ENCODE measurements around the gene MAGI2. TPM values are rescaled to one million over a fixed set of nuclear protein-coding genes. Genes with fewer than 3 reads are reported as not detected.

The MAGI2 gene
- polyA plus RNA-seq, 4 donors = 0.22 to 2.1 (median 1.5) TPM

GRCh38 chr7:78901566-78901965, 551.9 kb downstream of the MAGI2 start:
- H3K4me1 ChIP-seq (ENCODE audit: control insufficient read depth in 3 of 3, insufficient read depth in 2 of 3, low read depth in 1 of 3, low read length in 2 of 3) = no peaks in the 10 kb centered on the region
- H3K27ac ChIP-seq (ENCODE audit: low read depth in 1 of 3, low read length in 2 of 3) = no peak overlapping the region
- no peaks in the 10 kb centered on the region for H3K27me3 ChIP-seq (ENCODE audit: control insufficient read depth in 3 of 3, insufficient read depth in 3 of 3, low read length in 3 of 3)
- WGBS, 3 donors = 85 to 95% (median 88%) methylated on average over 3 of the region's 3 CpGs
- DNase-seq (no peak), FAIRE-seq (no peak)
- H3K4me3 ChIP-seq (ENCODE audit: low read depth in 1 of 3, low read length in 3 of 3) = no peak overlapping the region
- no peaks in the 10 kb centered on the region for H3K36me3 ChIP-seq (ENCODE audit: control insufficient read depth in 3 of 3, insufficient read depth in 2 of 3, low read depth in 1 of 3, low read length in 3 of 3)
- no peaks in the 10 kb centered on the region for H3K9me3 ChIP-seq (ENCODE audit: control insufficient read depth in 2 of 2, insufficient read depth in 1 of 2, low read depth in 1 of 2, low read length in 1 of 2)

- no peak overlapping the region for H3K4me3 ChIP-seq (ENCODE audit: low read depth in 1 of 3, low read length in 3 of 3)
- H3K9me3 ChIP-seq (ENCODE audit: control insufficient read depth in 2 of 2, insufficient read depth in 1 of 2, low read depth in 1 of 2, low read length in 1 of 2) = no peaks in the 10 kb centered on the region
- FAIRE-seq (no peak), DNase-seq (no peak)
- H3K27me3 ChIP-seq (ENCODE audit: control insufficient read depth in 3 of 3, insufficient read depth in 3 of 3, low read length in 3 of 3) = no peaks in the 10 kb centered on the region
- no peaks in the 10 kb centered on the region for H3K36me3 ChIP-seq (ENCODE audit: control insufficient read depth in 3 of 3, insufficient read depth in 2 of 3, low read depth in 1 of 3, low read length in 3 of 3)
- no peak overlapping the region for H3K27ac ChIP-seq (ENCODE audit: low read depth in 1 of 3, low read length in 2 of 3)
- WGBS, 3 donors = 76 to 94% (median 89%) methylated on average over 2 of the region's 2 CpGs
- H3K4me1 ChIP-seq (ENCODE audit: control insufficient read depth in 3 of 3, insufficient read depth in 2 of 3, low read depth in 1 of 3, low read length in 2 of 3) = no peaks in the 10 kb centered on the region
Measured at GRCh38 chr7:78900806-78901205, 552.7 kb downstream of the MAGI2 start.

- Histone ChIP-seq H3K27ac (ENCODE audit: low read depth in 1 of 3, low read length in 2 of 3) (no peak overlapping the region), H3K27me3 (ENCODE audit: control insufficient read depth in 3 of 3, insufficient read depth in 3 of 3, low read length in 3 of 3) (no peaks in the 10 kb centered on the region), H3K36me3 (ENCODE audit: control insufficient read depth in 3 of 3, insufficient read depth in 2 of 3, low read depth in 1 of 3, low read length in 3 of 3) (no peaks in the 10 kb centered on the region), H3K4me3 (ENCODE audit: low read depth in 1 of 3, low read length in 3 of 3) (no peak overlapping the region), H3K4me1 (ENCODE audit: control insufficient read depth in 3 of 3, insufficient read depth in 2 of 3, low read depth in 1 of 3, low read length in 2 of 3) (no peaks in the 10 kb centered on the region), H3K9me3 (ENCODE audit: control insufficient read depth in 2 of 2, insufficient read depth in 1 of 2, low read depth in 1 of 2, low read length in 1 of 2) (no peaks in the 10 kb centered on the region)
- WGBS, 3 donors = 35 to 40% (median 38%) methylated on average over 3 of the region's 3 CpGs
- DNase-seq (no peak), FAIRE-seq (no peak)
Measured at GRCh38 chr7:78895393-78895792, 558.1 kb downstream of the MAGI2 start.

- FAIRE-seq = no peak
Measured at GRCh38 chr7:78879206-78879605, 574.3 kb downstream of the MAGI2 start.

GRCh38 chr7:78873117-78873516, 580.4 kb downstream of the MAGI2 start:
- DNase-seq (no peak), FAIRE-seq (no peak)
- no peaks in the 10 kb centered on the region for H3K4me1 ChIP-seq (ENCODE audit: control insufficient read depth in 3 of 3, insufficient read depth in 2 of 3, low read depth in 1 of 3, low read length in 2 of 3)
- H3K4me3 ChIP-seq (ENCODE audit: low read depth in 1 of 3, low read length in 3 of 3) = no peak overlapping the region
- H3K27ac ChIP-seq (ENCODE audit: low read depth in 1 of 3, low read length in 2 of 3) = no peak overlapping the region
- 68 to 70% (median 69%) methylated on average over 5 of the region's 5 CpGs for WGBS, 3 donors
- H3K27me3 ChIP-seq (ENCODE audit: control insufficient read depth in 3 of 3, insufficient read depth in 3 of 3, low read length in 3 of 3) = peaks cover 0 to 3% (median 0%) of the 10 kb centered on the region in 3 donors
- no peaks in the 10 kb centered on the region for H3K36me3 ChIP-seq (ENCODE audit: control insufficient read depth in 3 of 3, insufficient read depth in 2 of 3, low read depth in 1 of 3, low read length in 3 of 3)
- no peaks in the 10 kb centered on the region for H3K9me3 ChIP-seq (ENCODE audit: control insufficient read depth in 2 of 2, insufficient read depth in 1 of 2, low read depth in 1 of 2, low read length in 1 of 2)

More at GRCh38 chr7:78879206-78879605, 574.3 kb downstream of the MAGI2 start:
- H3K36me3 ChIP-seq (ENCODE audit: control insufficient read depth in 3 of 3, insufficient read depth in 2 of 3, low read depth in 1 of 3, low read length in 3 of 3) = no peaks in the 10 kb centered on the region
- no peaks in the 10 kb centered on the region for H3K27me3 ChIP-seq (ENCODE audit: control insufficient read depth in 3 of 3, insufficient read depth in 3 of 3, low read length in 3 of 3)
- no peak for DNase-seq
- H3K27ac ChIP-seq (ENCODE audit: low read depth in 1 of 3, low read length in 2 of 3) = no peak overlapping the region
- no peaks in the 10 kb centered on the region for H3K4me1 ChIP-seq (ENCODE audit: control insufficient read depth in 3 of 3, insufficient read depth in 2 of 3, low read depth in 1 of 3, low read length in 2 of 3)
- peaks cover 0 to 7% of the 10 kb centered on the region in 2 donors for H3K9me3 ChIP-seq (ENCODE audit: control insufficient read depth in 2 of 2, insufficient read depth in 1 of 2, low read depth in 1 of 2, low read length in 1 of 2)
- H3K4me3 ChIP-seq (ENCODE audit: low read depth in 1 of 3, low read length in 3 of 3) = no peak overlapping the region
- 58 to 82% (median 71%) methylated on average over 1 of the region's 1 CpG for WGBS, 3 donors

- no peaks in the 10 kb centered on the region for H3K27me3 ChIP-seq (ENCODE audit: control insufficient read depth in 3 of 3, insufficient read depth in 3 of 3, low read length in 3 of 3)
- FAIRE-seq = no peak
Measured at GRCh38 chr7:78864339-78864738, 589.1 kb downstream of the MAGI2 start.

GRCh38 chr7:78863281-78863680, 590.2 kb downstream of the MAGI2 start:
- H3K27me3 ChIP-seq (ENCODE audit: control insufficient read depth in 3 of 3, insufficient read depth in 3 of 3, low read length in 3 of 3) = no peaks in the 10 kb centered on the region
- H3K36me3 ChIP-seq (ENCODE audit: control insufficient read depth in 3 of 3, insufficient read depth in 2 of 3, low read depth in 1 of 3, low read length in 3 of 3) = no peaks in the 10 kb centered on the region
- FAIRE-seq (no peak), DNase-seq (peak in 1 of 2 donors; percentile 28)
- WGBS, 3 donors = 13 to 40% (median 13%) methylated on average over 1 of the region's 1 CpG
- no peaks in the 10 kb centered on the region for H3K4me1 ChIP-seq (ENCODE audit: control insufficient read depth in 3 of 3, insufficient read depth in 2 of 3, low read depth in 1 of 3, low read length in 2 of 3)
- no peak overlapping the region for H3K27ac ChIP-seq (ENCODE audit: low read depth in 1 of 3, low read length in 2 of 3)
- H3K4me3 ChIP-seq (ENCODE audit: low read depth in 1 of 3, low read length in 3 of 3) = no peak overlapping the region
- no peaks in the 10 kb centered on the region for H3K9me3 ChIP-seq (ENCODE audit: control insufficient read depth in 2 of 2, insufficient read depth in 1 of 2, low read depth in 1 of 2, low read length in 1 of 2)

More at GRCh38 chr7:78864339-78864738, 589.1 kb downstream of the MAGI2 start:
- Histone ChIP-seq H3K4me3 (ENCODE audit: low read depth in 1 of 3, low read length in 3 of 3) (no peak overlapping the region), H3K36me3 (ENCODE audit: control insufficient read depth in 3 of 3, insufficient read depth in 2 of 3, low read depth in 1 of 3, low read length in 3 of 3) (no peaks in the 10 kb centered on the region), H3K27ac (ENCODE audit: low read depth in 1 of 3, low read length in 2 of 3) (no peak overlapping the region), H3K9me3 (ENCODE audit: control insufficient read depth in 2 of 2, insufficient read depth in 1 of 2, low read depth in 1 of 2, low read length in 1 of 2) (no peaks in the 10 kb centered on the region), H3K4me1 (ENCODE audit: control insufficient read depth in 3 of 3, insufficient read depth in 2 of 3, low read depth in 1 of 3, low read length in 2 of 3) (no peaks in the 10 kb centered on the region)
- no peak for DNase-seq

GRCh38 chr7:78862411-78862900, 591.0 kb downstream of the MAGI2 start:
- Histone ChIP-seq H3K4me3 (ENCODE audit: low read depth in 1 of 3, low read length in 3 of 3) (no peak overlapping the region), H3K9me3 (ENCODE audit: control insufficient read depth in 2 of 2, insufficient read depth in 1 of 2, low read depth in 1 of 2, low read length in 1 of 2) (no peaks in the 10 kb centered on the region), H3K27me3 (ENCODE audit: control insufficient read depth in 3 of 3, insufficient read depth in 3 of 3, low read length in 3 of 3) (no peaks in the 10 kb centered on the region), H3K36me3 (ENCODE audit: control insufficient read depth in 3 of 3, insufficient read depth in 2 of 3, low read depth in 1 of 3, low read length in 3 of 3) (no peaks in the 10 kb centered on the region), H3K27ac (ENCODE audit: low read depth in 1 of 3, low read length in 2 of 3) (no peak overlapping the region), H3K4me1 (ENCODE audit: control insufficient read depth in 3 of 3, insufficient read depth in 2 of 3, low read depth in 1 of 3, low read length in 2 of 3) (no peaks in the 10 kb centered on the region)
- DNase-seq (no peak), FAIRE-seq (no peak)
- 46 to 69% (median 65%) methylated on average over 3 of the region's 3 CpGs for WGBS, 3 donors

GRCh38 chr7:78852951-78853350, 600.5 kb downstream of the MAGI2 start:
- WGBS, 3 donors = 85 to 89% (median 88%) methylated on average over 6 of the region's 6 CpGs
- DNase-seq = no peak
- H3K27me3 ChIP-seq (ENCODE audit: control insufficient read depth in 3 of 3, insufficient read depth in 3 of 3, low read length in 3 of 3) = no peaks in the 10 kb centered on the region
- FAIRE-seq = no peak
- H3K9me3 ChIP-seq (ENCODE audit: control insufficient read depth in 2 of 2, insufficient read depth in 1 of 2, low read depth in 1 of 2, low read length in 1 of 2) = no peaks in the 10 kb centered on the region
- no peak overlapping the region for H3K4me3 ChIP-seq (ENCODE audit: low read depth in 1 of 3, low read length in 3 of 3)
- H3K27ac ChIP-seq (ENCODE audit: low read depth in 1 of 3, low read length in 2 of 3) = no peak overlapping the region
- H3K36me3 ChIP-seq (ENCODE audit: control insufficient read depth in 3 of 3, insufficient read depth in 2 of 3, low read depth in 1 of 3, low read length in 3 of 3) = no peaks in the 10 kb centered on the region
- H3K4me1 ChIP-seq (ENCODE audit: control insufficient read depth in 3 of 3, insufficient read depth in 2 of 3, low read depth in 1 of 3, low read length in 2 of 3) = no peaks in the 10 kb centered on the region
